Mesothelial cell of epicardium (in vitro differentiated cells): ENCODE results near the gene RAP1GDS1. TPM values are rescaled to one million over a fixed set of nuclear protein-coding genes. Genes with fewer than 3 reads are reported as not detected.

ENCODE experiments used
- DNase-seq, 2 experiments: peaks; one replicate each; pipeline ENCODE4 v3.0.0; 2021; ENCODE audit warnings: low spot score in 2 of 2; ENCODE audit not compliant: unreplicated experiment in 2 of 2
- H3K27ac Mint-ChIP-seq: 2 replicates; pipeline ENCODE4 v1.8.0; 2021; ENCODE audit warnings: mixed read lengths
- H3K27me3 Mint-ChIP-seq: 2 replicates; pipeline ENCODE4 v1.8.0; 2021; ENCODE audit warnings: low read depth, mixed read lengths
- H3K36me3 Mint-ChIP-seq: 2 replicates; pipeline ENCODE4 v1.8.0; 2021; ENCODE audit warnings: mixed read lengths
- H3K4me1 Mint-ChIP-seq: 2 replicates; pipeline ENCODE4 v1.8.0; 2021; ENCODE audit warnings: mixed read lengths
- H3K4me3 Mint-ChIP-seq: 2 replicates; pipeline ENCODE4 v1.8.0; 2021; ENCODE audit warnings: mild to moderate bottlenecking, moderate library complexity, mixed read lengths
- H3K9me3 Mint-ChIP-seq: 2 replicates; pipeline ENCODE4 v1.8.0; 2021; ENCODE audit warnings: mixed read lengths
- total RNA-seq: library from RNA; stranded (reverse); gene quantifications from 3 replicates; pipeline ENCODE4 v1.2.1, GENCODE V29; 2021
- TF ChIP-seq, protein P1 (sequence below): fragments of 200-600 bp; sonication (generic); IDR thresholded peaks from one replicate; pipeline ENCODE4 v1.5.0; 2021; ENCODE audit warnings: antibody characterized with exemption; ENCODE audit not compliant: unreplicated experiment

Gene RAP1GDS1
- total RNA-seq, 1 donor from 2014 or later = 22.7 TPM

DNA sequence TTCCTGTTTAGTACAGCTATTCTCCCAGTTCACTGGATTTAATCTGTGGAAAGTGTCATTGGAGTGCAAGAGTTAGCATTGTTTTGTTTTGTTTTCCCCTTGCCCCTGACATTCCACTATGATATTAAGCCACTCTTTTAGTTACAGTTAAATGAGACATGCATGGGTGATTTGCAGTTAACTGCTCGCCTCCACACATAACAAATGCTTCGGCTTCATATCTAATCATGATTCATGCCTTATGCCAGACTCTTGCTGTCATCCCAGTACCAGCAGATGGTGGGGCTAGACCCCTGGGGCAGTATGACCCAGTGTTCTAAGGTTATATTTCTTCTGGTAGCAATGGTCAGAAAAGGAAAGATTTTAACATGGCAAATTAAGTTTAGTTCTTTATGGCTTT lies 80.1 kb downstream of the RAP1GDS1 start:
- Mint-ChIP-seq H3K27me3 (no peaks in the 10 kb centered on the region), H3K27ac (peak overlapping the region; percentile 76), H3K36me3 (no peaks in the 10 kb centered on the region), H3K4me1 (peaks cover 36% of the 10 kb centered on the region), H3K9me3 (peaks cover 8% of the 10 kb centered on the region), H3K4me3 (no peak overlapping the region)
- TF ChIP-seq, protein P1, sequence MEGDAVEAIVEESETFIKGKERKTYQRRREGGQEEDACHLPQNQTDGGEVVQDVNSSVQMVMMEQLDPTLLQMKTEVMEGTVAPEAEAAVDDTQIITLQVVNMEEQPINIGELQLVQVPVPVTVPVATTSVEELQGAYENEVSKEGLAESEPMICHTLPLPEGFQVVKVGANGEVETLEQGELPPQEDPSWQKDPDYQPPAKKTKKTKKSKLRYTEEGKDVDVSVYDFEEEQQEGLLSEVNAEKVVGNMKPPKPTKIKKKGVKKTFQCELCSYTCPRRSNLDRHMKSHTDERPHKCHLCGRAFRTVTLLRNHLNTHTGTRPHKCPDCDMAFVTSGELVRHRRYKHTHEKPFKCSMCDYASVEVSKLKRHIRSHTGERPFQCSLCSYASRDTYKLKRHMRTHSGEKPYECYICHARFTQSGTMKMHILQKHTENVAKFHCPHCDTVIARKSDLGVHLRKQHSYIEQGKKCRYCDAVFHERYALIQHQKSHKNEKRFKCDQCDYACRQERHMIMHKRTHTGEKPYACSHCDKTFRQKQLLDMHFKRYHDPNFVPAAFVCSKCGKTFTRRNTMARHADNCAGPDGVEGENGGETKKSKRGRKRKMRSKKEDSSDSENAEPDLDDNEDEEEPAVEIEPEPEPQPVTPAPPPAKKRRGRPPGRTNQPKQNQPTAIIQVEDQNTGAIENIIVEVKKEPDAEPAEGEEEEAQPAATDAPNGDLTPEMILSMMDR = no peak
- DNase-seq = no peak

DNA sequence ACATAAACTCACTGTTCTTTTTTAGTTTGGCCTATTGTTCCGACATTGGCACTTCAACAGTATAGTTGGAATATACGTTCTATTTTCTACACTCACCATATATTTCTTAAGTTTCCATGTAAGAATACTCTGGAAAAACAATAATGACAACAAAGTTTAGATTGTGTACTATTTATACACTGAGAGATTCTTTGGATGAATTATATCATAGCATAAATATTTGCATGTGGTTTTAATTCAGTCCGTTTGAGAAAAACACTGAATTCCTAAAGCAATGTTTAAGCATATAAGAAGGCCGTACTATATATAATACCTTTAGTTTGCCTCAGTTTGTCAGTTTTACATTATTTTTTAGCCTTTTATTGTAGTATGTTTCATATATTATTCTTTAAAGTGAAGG lies 82.4 kb downstream of the RAP1GDS1 start:
- Mint-ChIP-seq H3K36me3 (peaks cover 3% of the 10 kb centered on the region), H3K4me3 (no peak overlapping the region), H3K27ac (no peak overlapping the region), H3K27me3 (no peaks in the 10 kb centered on the region), H3K4me1 (peaks cover 23% of the 10 kb centered on the region), H3K9me3 (peaks cover 10% of the 10 kb centered on the region)
- DNase-seq = no peak
- TF ChIP-seq, protein P1 = no peak

DNA sequence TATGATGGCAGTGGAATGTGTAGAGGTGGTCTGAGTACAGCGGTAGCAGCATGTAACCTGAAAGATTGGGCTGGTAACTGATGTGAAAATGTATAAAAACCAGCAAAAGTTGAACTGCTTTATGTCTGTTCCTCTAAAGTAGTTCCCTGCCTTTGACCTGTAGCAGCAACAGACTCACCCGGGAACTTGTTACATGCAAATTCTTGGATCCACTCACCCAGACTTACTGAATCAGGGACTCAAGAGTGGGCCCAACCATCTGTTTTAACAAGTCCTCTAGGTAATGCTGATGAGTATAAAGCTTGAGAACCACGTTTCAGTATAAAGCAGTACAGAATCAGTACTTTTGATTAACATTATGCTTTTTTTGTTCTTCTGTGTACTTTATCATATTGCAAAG lies 84.7 kb downstream of the RAP1GDS1 start:
- TF ChIP-seq, protein P1 = no peak
- H3K4me3 Mint-ChIP-seq = no peak overlapping the region
- peak overlapping the region; percentile 30 for H3K27ac Mint-ChIP-seq
- H3K27me3 Mint-ChIP-seq = no peaks in the 10 kb centered on the region
- H3K9me3 Mint-ChIP-seq = peaks cover 6% of the 10 kb centered on the region
- H3K4me1 Mint-ChIP-seq = peaks cover 20% of the 10 kb centered on the region
- H3K36me3 Mint-ChIP-seq = peaks cover 5% of the 10 kb centered on the region
- no peak for DNase-seq

DNA sequence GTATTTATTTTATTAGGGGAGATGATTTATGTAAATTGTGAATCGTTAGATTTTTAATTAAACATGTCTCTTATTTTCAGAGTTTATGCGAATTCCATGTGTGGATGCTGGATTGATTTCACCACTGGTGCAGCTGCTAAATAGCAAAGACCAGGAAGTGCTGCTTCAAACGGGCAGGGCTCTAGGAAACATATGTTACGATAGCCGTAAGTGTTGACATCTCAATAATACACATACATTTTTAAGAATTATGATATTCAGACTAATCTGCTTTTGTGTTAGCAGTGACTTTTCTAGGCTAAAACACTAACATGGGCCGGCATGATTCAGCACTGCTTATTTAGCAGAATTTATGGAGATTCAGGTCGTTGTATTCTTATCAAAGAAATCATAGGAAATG lies 91.2 kb downstream of the RAP1GDS1 start:
- no peak overlapping the region for H3K27ac Mint-ChIP-seq
- TF ChIP-seq, protein P1 = no peak
- H3K27me3 Mint-ChIP-seq = no peaks in the 10 kb centered on the region
- DNase-seq = no peak
- H3K4me3 Mint-ChIP-seq = no peak overlapping the region
- H3K36me3 Mint-ChIP-seq = peaks cover 5% of the 10 kb centered on the region
- H3K4me1 Mint-ChIP-seq = no peaks in the 10 kb centered on the region
- H3K9me3 Mint-ChIP-seq = peaks cover 10% of the 10 kb centered on the region

DNA sequence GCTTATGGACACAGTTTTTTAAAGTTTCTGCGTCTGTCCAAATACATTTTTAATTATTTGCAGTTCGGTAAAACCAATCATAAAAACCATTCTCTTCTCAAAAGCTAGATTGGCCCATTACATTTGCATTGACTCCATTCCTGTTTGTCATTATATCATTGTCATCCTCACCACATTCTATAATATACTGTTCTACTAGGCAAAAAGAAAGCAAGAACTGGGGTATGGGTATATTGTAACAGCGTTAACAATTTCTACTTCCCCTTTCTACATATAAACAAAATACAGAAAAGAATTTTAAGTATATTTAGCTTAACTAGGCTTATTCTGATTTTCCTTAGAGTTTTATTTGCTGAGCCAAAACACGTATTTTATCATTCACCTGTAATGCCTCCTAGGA lies 91.8 kb downstream of the RAP1GDS1 start:
- peaks cover 10% of the 10 kb centered on the region for H3K9me3 Mint-ChIP-seq
- peaks cover 5% of the 10 kb centered on the region for H3K36me3 Mint-ChIP-seq
- no peak for DNase-seq
- no peak overlapping the region for H3K4me3 Mint-ChIP-seq
- H3K4me1 Mint-ChIP-seq = no peaks in the 10 kb centered on the region
- no peak overlapping the region for H3K27ac Mint-ChIP-seq
- TF ChIP-seq, protein P1 = no peak
- no peaks in the 10 kb centered on the region for H3K27me3 Mint-ChIP-seq

DNA sequence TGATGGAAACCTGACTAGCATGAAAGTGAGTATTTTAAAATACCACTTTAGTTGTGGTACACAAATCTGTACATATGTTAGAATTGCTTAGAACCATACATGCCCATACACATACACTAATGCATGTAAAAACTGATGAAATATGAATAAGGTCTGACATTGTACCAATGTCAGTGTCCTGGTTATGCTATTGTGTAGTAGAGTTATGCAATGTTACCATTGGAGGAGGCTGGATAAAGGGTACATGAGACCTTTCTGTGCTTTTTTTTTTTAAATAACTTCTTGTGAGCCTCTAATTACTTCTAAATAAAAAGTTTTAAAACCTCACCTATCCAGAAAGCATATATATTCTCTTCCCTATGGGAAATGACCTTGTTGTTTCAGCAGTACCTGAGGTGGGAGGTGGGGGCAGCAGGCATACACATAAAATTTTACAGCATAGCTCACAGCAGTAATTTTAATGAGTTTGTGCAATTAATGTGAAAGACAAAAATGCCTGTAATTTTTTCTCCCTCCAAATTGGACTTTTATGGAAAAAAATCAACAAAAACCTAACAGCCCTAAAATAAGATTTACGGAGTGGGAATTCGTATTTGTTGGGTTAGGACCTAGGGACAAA lies 97.6 kb downstream of the RAP1GDS1 start:
- Mint-ChIP-seq H3K4me1 (no peaks in the 10 kb centered on the region), H3K27me3 (no peaks in the 10 kb centered on the region), H3K4me3 (no peak overlapping the region), H3K27ac (no peak overlapping the region), H3K9me3 (no peaks in the 10 kb centered on the region), H3K36me3 (no peaks in the 10 kb centered on the region)
- DNase-seq = no peak
- TF ChIP-seq, protein P1 = no peak
